Endothelial cell of umbilical vein (primary cell): Measurements from ENCODE around the gene HNMT. TPM values are rescaled to one million over a fixed set of nuclear protein-coding genes. Genes with fewer than 3 reads are reported as not detected.

Source experiments
- BruUV-seq: library from RNA; stranded (reverse); fragments of 400-500 nt; replicated peaks from 2 replicates; lab custom pipeline; 2021; lab: Mats Ljungman, UMichigan
- CTCF ChIA-PET: fragments of 300-600, 350-600 bp; sonication (Branson Sonifier 250); formaldehyde crosslinking; loops from one replicate; lab custom pipeline; 2021; ENCODE audit warnings: antibody characterized with exemption, inconsistent platforms; lab: Charles Lee
- POLR2A ChIA-PET: fragments of 300-600, 350-600 bp; sonication (Branson Sonifier 250); formaldehyde crosslinking; loops from one replicate; lab custom pipeline; 2021; ENCODE audit warnings: antibody characterized with exemption, inconsistent platforms; lab: Charles Lee
- DNase-seq: peaks from one replicate; pipeline ENCODE4 v3.0.0-alpha.2; 2011; ENCODE audit warnings: low read depth, low spot score
- FAIRE-seq: peaks from 2 replicates; lab custom pipeline; 2011; peaks lifted over from hg19 to GRCh38; lab: Jason Lieb, UNC
- H2AFZ ChIP-seq: 2 replicates; pipeline ENCODE4 v1.6.0; 2012; ENCODE audit warnings: low read depth, low read length, control low read depth, inconsistent platforms
- H3K27ac ChIP-seq: 2 replicates; pipeline ENCODE4 v1.5.1; 2011; ENCODE audit warnings: low read depth, mild to moderate bottlenecking, control low read depth, low read length, moderate library complexity; ENCODE audit not compliant: insufficient read depth
- H3K27me3 ChIP-seq, 2 experiments: 2 replicates each; pipeline versions ENCODE4 v1.6.0 to v1.6.1; 2011; ENCODE audit warnings: low read length in 2 of 2, mixed read lengths in 1 of 2; ENCODE audit not compliant: control insufficient read depth in 2 of 2, insufficient read depth in 2 of 2
- H3K36me3 ChIP-seq, 2 experiments: 2 replicates in 1 of 2; 3 replicates in 1 of 2; pipeline ENCODE4 v1.5.1; 2011; ENCODE audit warnings: low read length in 2 of 2, mild to moderate bottlenecking in 1 of 2, moderate library complexity in 1 of 2; ENCODE audit not compliant: control insufficient read depth in 2 of 2, insufficient read depth in 2 of 2; ENCODE audit errors: extremely low read depth in 1 of 2
- H3K4me1 ChIP-seq: 3 replicates; pipeline ENCODE4 v1.5.1; 2011; ENCODE audit warnings: mild to moderate bottlenecking, low read length; ENCODE audit not compliant: control insufficient read depth, insufficient read depth; ENCODE audit errors: extremely low read depth
- H3K4me2 ChIP-seq: 2 replicates; pipeline ENCODE4 v1.6.1; 2011; ENCODE audit warnings: low read length, control low read depth, mixed read lengths; ENCODE audit not compliant: insufficient read depth
- H3K4me3 ChIP-seq, 3 experiments: fragments of 200-600 bp in 1 of 3; sonication (generic), shearing (Covaris generic) in 1 of 3; replicated peaks in 1 of 3; 2 replicates each; pipeline ENCODE4 v1.5.1; 2011 to 2016; ENCODE audit warnings: control low read depth in 3 of 3, low read length in 3 of 3, mild to moderate bottlenecking in 2 of 3, inconsistent platforms in 1 of 3, low read depth in 1 of 3, moderate library complexity in 1 of 3; ENCODE audit not compliant: insufficient read depth in 1 of 3
- H3K79me2 ChIP-seq: 2 replicates; pipeline ENCODE4 v1.6.0; 2012; ENCODE audit warnings: low read length, inconsistent platforms; ENCODE audit not compliant: control insufficient read depth, insufficient read depth
- H3K9ac ChIP-seq: replicated peaks from 2 replicates; pipeline ENCODE3; 2011; ENCODE audit warnings: low read length, control low read depth; ENCODE audit not compliant: insufficient read depth; ENCODE audit errors: extremely low read depth
- H3K9me1 ChIP-seq: replicated peaks from 3 replicates; pipeline ENCODE4 v1.6.0; 2011; ENCODE audit warnings: mild to moderate bottlenecking, low read length; ENCODE audit not compliant: control insufficient read depth, insufficient read depth; ENCODE audit errors: extremely low read depth
- H3K9me3 ChIP-seq: replicated peaks from 2 replicates; pipeline ENCODE4 v1.5.1; 2012; ENCODE audit warnings: low read length, inconsistent platforms; ENCODE audit not compliant: control insufficient read depth, insufficient read depth
- H4K20me1 ChIP-seq: replicated peaks from 2 replicates; pipeline ENCODE3; 2011; ENCODE audit warnings: mild to moderate bottlenecking, low read length; ENCODE audit not compliant: control insufficient read depth, insufficient read depth; ENCODE audit errors: extremely low read depth
- CTCF ChIP-seq, 2 donors: IDR thresholded peaks; 1 replicate in 1 of 2; 2 replicates in 1 of 2; pipeline ENCODE4 v1.5.1; 2011; ENCODE audit warnings: low read length in 2 of 2, mild to moderate bottlenecking in 2 of 2, moderate library complexity in 2 of 2, control low read depth in 1 of 2, inconsistent platforms in 1 of 2, low read depth in 1 of 2; ENCODE audit not compliant: insufficient read depth in 1 of 2; ENCODE audit errors: extremely low read depth in 1 of 2
- EZH2 ChIP-seq: IDR thresholded peaks from 2 replicates; pipeline ENCODE4 v1.6.1; 2012; ENCODE audit warnings: borderline replicate concordance, low read depth, mild to moderate bottlenecking, moderate library complexity, low read length, inconsistent platforms; ENCODE audit not compliant: severe bottlenecking
- FOS ChIP-seq: IDR thresholded peaks from 2 replicates; pipeline ENCODE4 v1.6.1; 2011; ENCODE audit warnings: mild to moderate bottlenecking, low read length, moderate library complexity, borderline replicate concordance; ENCODE audit not compliant: insufficient read depth
- GATA2 ChIP-seq: IDR thresholded peaks from 2 replicates; pipeline ENCODE4 v1.7.0; 2011; ENCODE audit warnings: low read depth, mild to moderate bottlenecking, moderate library complexity, mixed read lengths, low read length; ENCODE audit not compliant: insufficient read length, insufficient read depth
- JUN ChIP-seq: IDR thresholded peaks from 2 replicates; pipeline ENCODE4 v1.6.1; 2011; ENCODE audit warnings: borderline replicate concordance, low read depth; ENCODE audit not compliant: insufficient read length, insufficient read depth
- MAX ChIP-seq: IDR thresholded peaks from 2 replicates; pipeline ENCODE4 v1.6.1; 2011; ENCODE audit not compliant: insufficient read depth, insufficient read length
- MYC ChIP-seq: IDR thresholded peaks from one replicate; pipeline ENCODE4 v1.6.1; 2011; ENCODE audit warnings: mild to moderate bottlenecking, low read depth, low read length
- POLR2A ChIP-seq: IDR thresholded peaks from 2 replicates; pipeline ENCODE4 v1.6.1; 2012; ENCODE audit warnings: low read depth, mild to moderate bottlenecking, control low read depth, low read length
- POLR2AphosphoS5 ChIP-seq: IDR thresholded peaks from 2 replicates; pipeline ENCODE4 v1.6.1; 2012; ENCODE audit warnings: low read depth, mild to moderate bottlenecking, control low read depth, low read length, moderate library complexity; ENCODE audit not compliant: insufficient read depth
- dilution Hi-C: fragments of 300-500 bp; cut with MboI; formaldehyde crosslinking; loops from one replicate; pipeline ENCODE4 v1.15.0; 2019; ENCODE audit warnings: low sequenced_read_pairs; ENCODE audit not compliant: extremely low pct_ligation_motif_present
- intact Hi-C: fragments of 100-400 bp; cut with micrococcal nuclease; formaldehyde crosslinking; loops from one replicate; pipeline ENCODE4 v1.10.0; 2022
- polyA plus RNA-seq, 4 experiments: library from polyadenylated mRNA; depleted of rRNA in 3 of 4; stranded (reverse) in 3 of 4; unstranded in 1 of 4; fragments of >200 nt; gene quantifications; 2 replicates each; pipeline versions ENCODE4 v1.2.1 to v1.2.3, GENCODE V29; 2011 to 2012; ENCODE audit warnings: missing spikeins in 1 of 4
- total RNA-seq: library from RNA; stranded (reverse); gene quantifications from 2 replicates; pipeline ENCODE4 v1.2.3, GENCODE V29; 2021

The HNMT gene
- total and polyA plus RNA-seq, 2 donors (not counting 3 experiments of a cell fraction or from before 2014, with no cell fraction given): 8.6 to 16.9 TPM

GRCh38 chr2:137983581-137983980, 19.3 kb downstream of the HNMT start:
- FAIRE-seq (no peak), DNase-seq (no peak)
- Histone ChIP-seq H3K9me3 (no peaks in the 10 kb centered on the region), H3K9ac (no peak overlapping the region), H3K27ac (no peak overlapping the region), H3K27me3 (no peaks in the 10 kb centered on the region), H3K4me1 (no peaks in the 10 kb centered on the region), H3K36me3 (no peaks in the 10 kb centered on the region), H2AFZ (no peak overlapping the region), H3K4me3 (no peak overlapping the region), H4K20me1 (no peaks in the 10 kb centered on the region), H3K9me1 (no peaks in the 10 kb centered on the region), H3K4me2 (no peak overlapping the region), H3K79me2 (no peaks in the 10 kb centered on the region)
- no TSS peak for BruUV-seq
- TF ChIP-seq CTCF (IDR thresholded peaks at IDR 0.05; ENCODE audit: extremely low read depth in 1 of 2, insufficient read depth in 1 of 2, low read depth in 1 of 2, low read length in 2 of 2): no peak
- no peak for TF ChIP-seq JUN
- no peak for TF ChIP-seq GATA2
- TF ChIP-seq FOS: no peak
- TF ChIP-seq EZH2: no peak
- TF ChIP-seq MYC: no peak
- no peak for TF ChIP-seq POLR2AphosphoS5
- TF ChIP-seq POLR2A: no peak
- TF ChIP-seq MAX: no peak
- CTCF ChIA-PET: no interaction called here
- POLR2A ChIA-PET: no interaction called here
- intact Hi-C loops (no loop called here), dilution Hi-C loops (no loop called here)
